HEK293 (cell line): ENCODE results near the gene TOPAZ1.

Source experiments
- CTCF ChIP-seq: fragments of 450-650 bp; formaldehyde crosslinking; IDR thresholded peaks from 2 replicates; pipeline ENCODE4 v1.5.1; 2016; ENCODE audit warnings: missing biosample characterization, missing genetic modification characterization
- ZNF621 ChIP-seq: fragments of 450-650 bp; formaldehyde crosslinking; IDR thresholded peaks from 2 replicates; pipeline ENCODE4 v1.5.1; 2017; ENCODE audit warnings: missing biosample characterization, missing genetic modification characterization

GRCh38 chr3:44240061-44240460, 1.6 kb upstream of the TOPAZ1 start:
- TF ChIP-seq CTCF (tag by site-specific recombination) (no peak), ZNF621 (tag by site-specific recombination) (no peak)
